Ishikawa (cell line): ENCODE data around the gene TLE3.

Source experiments
- CEBPB ChIP-seq: IDR thresholded peaks from 2 replicates; pipeline ENCODE4 v1.6.1; 2012
- CREB1 ChIP-seq: IDR thresholded peaks from 2 replicates; pipeline ENCODE4 v1.6.1; 2012; ENCODE audit warnings: low read depth
- EGR1 ChIP-seq: IDR thresholded peaks from 2 replicates; pipeline ENCODE4 v1.6.1; 2012
- EP300 ChIP-seq: IDR thresholded peaks from 2 replicates; pipeline ENCODE4 v1.6.1; 2012; ENCODE audit warnings: borderline replicate concordance
- FOXM1 ChIP-seq: IDR thresholded peaks from 2 replicates; pipeline ENCODE4 v1.6.1; 2012; ENCODE audit warnings: low read depth, borderline replicate concordance
- RAD21 ChIP-seq: IDR thresholded peaks from 2 replicates; pipeline ENCODE4 v1.6.1; 2012; ENCODE audit warnings: low read depth
- TAF1 ChIP-seq: IDR thresholded peaks from 2 replicates; pipeline ENCODE4 v1.6.1; 2012; ENCODE audit warnings: low read depth, mild to moderate bottlenecking
- TCF12 ChIP-seq: IDR thresholded peaks from 2 replicates; pipeline ENCODE4 v1.6.1; 2012; ENCODE audit warnings: low read depth
- TEAD4 ChIP-seq: IDR thresholded peaks from 2 replicates; pipeline ENCODE4 v1.6.1; 2012
- YY1 ChIP-seq: IDR thresholded peaks from 2 replicates; pipeline ENCODE4 v1.6.1; 2012; ENCODE audit warnings: low read depth
- ZBTB7A ChIP-seq: IDR thresholded peaks from 2 replicates; pipeline ENCODE4 v1.6.1; 2012; ENCODE audit warnings: low read depth
- TF ChIP-seq, protein P1 (sequence below): IDR thresholded peaks from 2 replicates; pipeline ENCODE4 v1.6.1; 2012
- TF ChIP-seq, protein P2 (sequence below): IDR thresholded peaks from 2 replicates; pipeline ENCODE4 v1.6.1; 2012
- TF ChIP-seq, protein P3 (sequence below): IDR thresholded peaks from 2 replicates; pipeline ENCODE4 v1.6.1; 2012; ENCODE audit warnings: low read depth, mild to moderate bottlenecking

DNA sequence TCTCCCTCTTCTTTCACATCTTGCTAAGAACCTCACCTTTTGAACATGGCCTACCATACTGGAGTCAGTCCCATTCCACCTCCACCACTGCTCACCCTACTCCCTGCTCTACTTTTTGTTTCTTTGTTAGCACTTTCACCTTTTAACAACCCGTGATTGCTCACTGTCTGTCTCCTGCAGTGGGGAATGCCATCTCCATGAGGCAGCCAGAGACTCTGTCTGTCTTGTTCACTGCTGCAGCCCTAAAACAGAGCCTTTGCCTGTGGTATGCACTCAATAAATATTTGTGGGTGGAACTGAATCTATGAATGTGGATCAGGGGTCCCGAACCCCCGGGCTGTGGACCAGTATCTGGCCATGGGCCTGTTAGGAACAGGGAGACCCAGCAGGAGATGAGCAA, 16.5 kb upstream of the TLE3 start:
- TF ChIP-seq TCF12: no peak
- no peak for TF ChIP-seq EP300
- TF ChIP-seq ZBTB7A: no peak
- TF ChIP-seq, protein P1, sequence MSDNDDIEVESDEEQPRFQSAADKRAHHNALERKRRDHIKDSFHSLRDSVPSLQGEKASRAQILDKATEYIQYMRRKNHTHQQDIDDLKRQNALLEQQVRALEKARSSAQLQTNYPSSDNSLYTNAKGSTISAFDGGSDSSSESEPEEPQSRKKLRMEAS: no peak
- TF ChIP-seq RAD21: no peak
- TF ChIP-seq EGR1: no peak
- no peak for TF ChIP-seq TAF1
- TF ChIP-seq TEAD4: no peak
- TF ChIP-seq, protein P2, sequence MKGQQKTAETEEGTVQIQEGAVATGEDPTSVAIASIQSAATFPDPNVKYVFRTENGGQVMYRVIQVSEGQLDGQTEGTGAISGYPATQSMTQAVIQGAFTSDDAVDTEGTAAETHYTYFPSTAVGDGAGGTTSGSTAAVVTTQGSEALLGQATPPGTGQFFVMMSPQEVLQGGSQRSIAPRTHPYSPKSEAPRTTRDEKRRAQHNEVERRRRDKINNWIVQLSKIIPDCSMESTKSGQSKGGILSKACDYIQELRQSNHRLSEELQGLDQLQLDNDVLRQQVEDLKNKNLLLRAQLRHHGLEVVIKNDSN: no peak
- TF ChIP-seq CEBPB: no peak
- TF ChIP-seq, protein P3, sequence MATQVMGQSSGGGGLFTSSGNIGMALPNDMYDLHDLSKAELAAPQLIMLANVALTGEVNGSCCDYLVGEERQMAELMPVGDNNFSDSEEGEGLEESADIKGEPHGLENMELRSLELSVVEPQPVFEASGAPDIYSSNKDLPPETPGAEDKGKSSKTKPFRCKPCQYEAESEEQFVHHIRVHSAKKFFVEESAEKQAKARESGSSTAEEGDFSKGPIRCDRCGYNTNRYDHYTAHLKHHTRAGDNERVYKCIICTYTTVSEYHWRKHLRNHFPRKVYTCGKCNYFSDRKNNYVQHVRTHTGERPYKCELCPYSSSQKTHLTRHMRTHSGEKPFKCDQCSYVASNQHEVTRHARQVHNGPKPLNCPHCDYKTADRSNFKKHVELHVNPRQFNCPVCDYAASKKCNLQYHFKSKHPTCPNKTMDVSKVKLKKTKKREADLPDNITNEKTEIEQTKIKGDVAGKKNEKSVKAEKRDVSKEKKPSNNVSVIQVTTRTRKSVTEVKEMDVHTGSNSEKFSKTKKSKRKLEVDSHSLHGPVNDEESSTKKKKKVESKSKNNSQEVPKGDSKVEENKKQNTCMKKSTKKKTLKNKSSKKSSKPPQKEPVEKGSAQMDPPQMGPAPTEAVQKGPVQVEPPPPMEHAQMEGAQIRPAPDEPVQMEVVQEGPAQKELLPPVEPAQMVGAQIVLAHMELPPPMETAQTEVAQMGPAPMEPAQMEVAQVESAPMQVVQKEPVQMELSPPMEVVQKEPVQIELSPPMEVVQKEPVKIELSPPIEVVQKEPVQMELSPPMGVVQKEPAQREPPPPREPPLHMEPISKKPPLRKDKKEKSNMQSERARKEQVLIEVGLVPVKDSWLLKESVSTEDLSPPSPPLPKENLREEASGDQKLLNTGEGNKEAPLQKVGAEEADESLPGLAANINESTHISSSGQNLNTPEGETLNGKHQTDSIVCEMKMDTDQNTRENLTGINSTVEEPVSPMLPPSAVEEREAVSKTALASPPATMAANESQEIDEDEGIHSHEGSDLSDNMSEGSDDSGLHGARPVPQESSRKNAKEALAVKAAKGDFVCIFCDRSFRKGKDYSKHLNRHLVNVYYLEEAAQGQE: no peak
- no peak for TF ChIP-seq YY1
- TF ChIP-seq FOXM1: no peak
- no peak for TF ChIP-seq CREB1
